ENCODE data around the gene TBC1D22B.
"Not testable (repeated sequence)": the region's sequence is repeated elsewhere in the genome, so short reads cannot be mapped to it uniquely, and the experiment has no call there.

Gene TBC1D22B

DNA sequence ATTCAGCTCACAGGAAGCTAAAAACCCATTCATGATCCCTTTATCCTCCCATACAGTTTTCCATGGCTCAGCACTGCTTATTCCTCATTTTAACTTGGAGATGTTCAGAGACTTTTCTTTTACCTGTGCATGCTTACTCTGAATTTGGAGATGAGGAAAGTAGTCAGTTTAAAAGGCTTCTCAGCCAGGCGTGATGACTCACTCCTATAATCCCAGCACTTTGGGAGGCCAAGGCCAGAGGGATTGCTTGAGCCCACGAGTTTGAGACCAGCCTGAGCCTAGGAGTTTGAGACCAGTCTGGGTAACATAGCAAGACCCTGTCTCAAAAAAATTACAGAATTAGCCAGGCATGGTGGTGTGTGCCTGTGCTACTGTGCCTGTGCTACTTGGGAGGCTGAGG, 30.7 kb downstream of the TBC1D22B start:
- TF ChIP-seq, protein P1, sequence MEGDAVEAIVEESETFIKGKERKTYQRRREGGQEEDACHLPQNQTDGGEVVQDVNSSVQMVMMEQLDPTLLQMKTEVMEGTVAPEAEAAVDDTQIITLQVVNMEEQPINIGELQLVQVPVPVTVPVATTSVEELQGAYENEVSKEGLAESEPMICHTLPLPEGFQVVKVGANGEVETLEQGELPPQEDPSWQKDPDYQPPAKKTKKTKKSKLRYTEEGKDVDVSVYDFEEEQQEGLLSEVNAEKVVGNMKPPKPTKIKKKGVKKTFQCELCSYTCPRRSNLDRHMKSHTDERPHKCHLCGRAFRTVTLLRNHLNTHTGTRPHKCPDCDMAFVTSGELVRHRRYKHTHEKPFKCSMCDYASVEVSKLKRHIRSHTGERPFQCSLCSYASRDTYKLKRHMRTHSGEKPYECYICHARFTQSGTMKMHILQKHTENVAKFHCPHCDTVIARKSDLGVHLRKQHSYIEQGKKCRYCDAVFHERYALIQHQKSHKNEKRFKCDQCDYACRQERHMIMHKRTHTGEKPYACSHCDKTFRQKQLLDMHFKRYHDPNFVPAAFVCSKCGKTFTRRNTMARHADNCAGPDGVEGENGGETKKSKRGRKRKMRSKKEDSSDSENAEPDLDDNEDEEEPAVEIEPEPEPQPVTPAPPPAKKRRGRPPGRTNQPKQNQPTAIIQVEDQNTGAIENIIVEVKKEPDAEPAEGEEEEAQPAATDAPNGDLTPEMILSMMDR (IDR thresholded peaks at IDR 0.05; ENCODE audit: low read depth, low read length), result no peak
- H3K4me3 ChIP-seq (ENCODE audit: low read depth, low read length), result no peak overlapping the region

DNA sequence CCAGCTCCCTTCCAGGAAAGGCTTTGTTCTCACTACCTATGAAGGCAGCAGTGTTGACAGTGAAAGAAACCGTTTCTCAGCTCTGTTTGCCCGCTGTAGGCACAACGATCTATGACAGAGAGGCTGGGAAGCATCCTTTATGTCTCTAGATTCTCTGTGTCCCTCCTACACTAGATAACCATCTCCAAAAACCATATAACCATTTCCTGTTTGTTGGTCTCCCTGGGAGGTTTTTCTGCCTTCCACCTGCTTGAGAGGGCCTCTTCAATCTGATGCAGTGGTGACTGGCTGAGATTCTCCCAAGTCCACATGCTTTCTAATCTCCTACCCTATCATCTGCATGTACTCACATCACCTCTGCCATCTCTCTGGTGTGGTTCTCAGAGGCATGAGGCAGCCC, 32.4 kb downstream of the TBC1D22B start:
- H3K4me3 ChIP-seq (ENCODE audit: low read depth, low read length), result no peak overlapping the region
- TF ChIP-seq, protein P1 (IDR thresholded peaks at IDR 0.05; ENCODE audit: low read depth, low read length), result no peak

DNA sequence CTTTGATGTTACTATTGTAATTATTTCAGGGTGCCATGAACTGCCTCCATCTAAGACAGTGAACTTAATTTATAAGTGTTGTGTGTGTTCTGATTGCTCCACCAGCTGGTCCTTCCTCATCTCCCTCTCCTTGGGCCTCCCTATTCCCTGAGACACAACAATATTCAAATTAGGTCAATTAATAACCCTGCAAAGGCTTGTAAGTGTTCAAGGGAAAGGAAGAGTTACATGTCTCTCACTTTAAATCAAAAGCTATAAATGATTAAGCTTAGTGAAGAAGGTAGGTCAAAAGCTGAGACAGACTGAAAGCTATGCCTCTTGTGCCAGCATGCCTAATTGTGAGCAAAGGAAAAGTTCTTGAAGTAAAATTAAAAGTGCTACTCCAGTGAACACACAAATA, 35.9 kb downstream of the TBC1D22B start:
- H3K4me3 ChIP-seq (ENCODE audit: low read depth, low read length), result no peak overlapping the region
- TF ChIP-seq, protein P1 (IDR thresholded peaks at IDR 0.05; ENCODE audit: low read depth, low read length), result no peak

DNA sequence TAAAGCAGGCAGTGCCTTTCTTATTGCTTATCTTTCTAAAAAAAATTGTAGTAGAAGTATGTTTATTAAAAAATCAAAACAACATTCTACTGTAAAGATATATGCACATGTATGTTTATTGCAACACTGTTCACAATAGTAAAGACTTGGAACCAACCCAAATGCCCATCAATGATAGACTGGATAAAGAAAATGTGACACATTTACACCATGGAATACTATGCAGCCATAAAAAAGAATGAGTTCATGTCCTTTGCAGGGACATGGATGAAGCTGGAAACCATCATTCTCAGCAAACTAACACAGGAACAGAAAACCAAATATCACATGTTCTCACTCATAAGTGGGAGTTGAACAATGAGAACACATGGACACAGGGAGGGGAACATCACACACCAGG, 40.1 kb downstream of the TBC1D22B start:
- H3K4me3 ChIP-seq (ENCODE audit: low read depth, low read length), result not testable (repeated sequence)

DNA sequence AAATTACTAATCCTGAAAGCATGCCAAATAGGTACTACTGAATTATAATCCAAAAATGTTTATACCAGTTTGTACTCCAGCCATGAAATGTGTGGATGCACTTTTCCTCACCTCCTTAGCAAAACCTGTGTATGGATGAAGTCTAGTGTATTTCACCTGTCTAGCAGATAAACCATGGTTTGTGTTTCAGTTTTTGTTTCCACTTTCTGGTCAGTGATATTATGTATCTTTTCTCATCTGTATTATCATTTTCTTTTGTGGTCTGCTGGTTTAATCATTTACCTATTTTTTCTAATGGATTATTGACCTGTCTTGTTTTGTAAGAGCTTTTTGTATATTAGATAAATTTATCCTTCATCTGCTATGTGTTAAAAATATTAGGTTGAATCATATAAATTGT, 41.4 kb downstream of the TBC1D22B start:
- TF ChIP-seq, protein P1 (IDR thresholded peaks at IDR 0.05; ENCODE audit: low read depth, low read length), result no peak
- H3K4me3 ChIP-seq (ENCODE audit: low read depth, low read length), result no peak overlapping the region

DNA sequence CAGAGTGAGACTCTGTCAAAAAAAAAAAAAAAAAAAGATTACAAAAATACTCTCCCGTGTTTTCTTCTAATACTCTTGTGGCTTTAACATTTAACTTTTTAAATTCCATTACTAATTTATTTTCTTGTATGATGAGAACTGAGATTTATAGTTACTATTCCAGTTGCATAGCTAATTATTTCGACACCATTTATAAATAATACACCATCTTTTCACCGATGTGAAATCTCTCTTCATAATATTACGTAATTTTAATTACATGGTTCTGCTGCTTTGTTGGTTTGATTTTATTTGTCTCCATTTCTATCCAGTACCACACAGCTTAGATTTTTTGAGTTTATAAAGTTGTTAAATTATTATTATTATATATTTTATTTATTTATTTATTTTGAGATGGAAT, 42.4 kb downstream of the TBC1D22B start:
- TF ChIP-seq, protein P1 (IDR thresholded peaks at IDR 0.05; ENCODE audit: low read depth, low read length), result no peak
- no peak overlapping the region for H3K4me3 ChIP-seq (ENCODE audit: low read depth, low read length)

DNA sequence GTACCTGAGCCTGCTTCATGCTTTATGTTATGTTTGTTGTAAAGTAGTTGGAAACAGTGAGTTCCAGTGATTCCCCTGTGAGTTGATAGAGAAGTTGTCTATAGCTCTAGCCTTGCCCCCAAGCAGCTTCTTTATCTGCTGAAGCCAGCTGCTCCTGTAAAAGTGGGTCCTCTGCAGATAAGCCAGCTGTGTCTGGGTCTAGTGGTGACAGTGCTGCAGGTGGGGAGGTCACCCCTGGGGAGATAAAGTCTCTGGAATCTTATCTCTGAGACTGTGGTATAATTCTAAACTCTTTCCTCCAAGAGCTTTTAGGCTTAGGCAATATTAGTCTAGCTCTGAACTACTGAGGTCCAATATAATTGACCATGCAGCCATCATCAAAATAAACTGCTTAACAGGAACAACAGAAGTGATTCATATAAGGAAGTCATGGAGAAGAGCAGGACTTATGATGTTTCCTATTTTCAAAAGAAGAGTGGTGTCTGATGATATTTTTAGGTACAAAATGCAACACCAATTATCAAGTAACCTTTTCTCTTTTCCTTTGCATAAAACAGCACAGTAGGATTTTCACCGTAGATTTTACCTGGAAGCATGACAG, 44.6 kb downstream of the TBC1D22B start:
- no peak overlapping the region for H3K4me3 ChIP-seq (ENCODE audit: low read depth, low read length)
- TF ChIP-seq, protein P1 (IDR thresholded peaks at IDR 0.05; ENCODE audit: low read depth, low read length), result no peak

DNA sequence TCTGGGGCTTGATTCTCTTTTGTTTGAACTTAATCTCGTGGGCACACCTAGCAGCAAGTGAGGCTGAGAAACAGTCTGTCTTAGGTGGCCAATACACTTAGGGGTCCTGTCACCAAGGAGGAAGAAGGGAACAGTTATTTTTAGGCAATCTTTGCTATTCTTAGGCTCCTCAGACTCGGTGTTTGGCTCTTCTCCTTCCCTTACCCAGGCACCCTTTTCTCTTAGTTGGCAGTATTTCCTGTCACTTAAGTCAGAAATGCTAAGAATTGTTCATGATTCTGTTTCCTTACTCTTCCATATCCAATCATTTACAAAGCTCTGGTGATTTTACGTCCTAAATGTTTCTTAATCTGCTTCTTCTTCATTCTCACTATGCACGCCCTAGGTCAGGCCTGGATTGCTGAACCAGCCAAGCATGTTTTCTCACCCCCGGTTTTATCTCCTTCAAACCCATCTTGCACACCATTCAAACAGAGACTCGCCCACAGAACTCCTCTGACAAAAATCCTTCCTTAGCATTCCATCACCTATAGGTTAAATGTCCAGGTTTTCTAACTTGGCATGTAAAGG, 45.6 kb downstream of the TBC1D22B start:
- TF ChIP-seq, protein P1 (IDR thresholded peaks at IDR 0.05; ENCODE audit: low read depth, low read length), result no peak
- no peak overlapping the region for H3K4me3 ChIP-seq (ENCODE audit: low read depth, low read length)
